ENCODE data around the gene ADRB2. TPM values are rescaled to one million over a fixed set of nuclear protein-coding genes. Genes with fewer than 3 reads are reported as not detected.

The ADRB2 gene
- total RNA-seq, 2 experiments from 2014 or later, result 0.81 to 0.98 TPM

DNA sequence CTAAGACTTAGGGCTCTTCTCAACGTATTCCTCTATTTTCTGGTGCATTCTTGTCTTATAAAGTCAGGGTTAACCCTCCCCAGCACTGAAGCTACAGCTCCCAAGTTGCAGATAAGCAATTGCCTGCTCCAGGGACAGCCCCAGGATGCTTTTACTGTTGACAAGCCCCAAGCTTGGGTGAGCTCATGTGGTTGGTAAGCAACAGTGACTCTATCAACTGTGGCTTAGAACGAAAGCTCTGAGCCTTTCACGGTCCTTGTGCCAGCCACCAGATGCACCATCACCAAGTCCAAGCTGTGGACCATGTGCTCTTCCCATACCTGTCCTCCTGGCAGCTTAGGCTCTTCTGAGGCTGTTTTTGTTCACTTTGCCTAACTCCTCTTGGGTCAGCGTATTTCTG lies 13.5 kb downstream of the ADRB2 start:
- peaks cover 2% of the 10 kb centered on the region for H3K27me3 Mint-ChIP-seq
- no peaks in the 10 kb centered on the region for H3K9me3 Mint-ChIP-seq
- POLR2A ChIA-PET, result interaction anchor here (1.0 kb wide), 1 partner anchor 11 kb away, joined by 4 read pairs; no protein-coding TSS in a partner anchor
- intact Hi-C loops (cut with micrococcal nuclease), result no loop called here
- H3K36me3 Mint-ChIP-seq (ENCODE audit: low read depth), result no peaks in the 10 kb centered on the region
- H3K4me3 Mint-ChIP-seq, result no peak overlapping the region
- peaks cover 24% of the 10 kb centered on the region for H3K4me1 Mint-ChIP-seq (ENCODE audit: low read depth)
- no peak overlapping the region for H3K27ac Mint-ChIP-seq
- DNase-seq, result peak; percentile 31
- CTCF ChIA-PET, result interaction anchor here (1.2 to 3.1 kb wide), 3 partner anchors 10 to 117 kb away, joined by 3 to 11 read pairs (median 4); no protein-coding TSS in a partner anchor
- TF ChIP-seq CTCF (IDR thresholded peaks at IDR 0.05), result no peak
- peak; percentile 46 for ATAC-seq

- CTCF ChIA-PET, result interaction anchor here (1.5 to 3.1 kb wide), 2 partner anchors 11 to 117 kb away, joined by 4 to 11 read pairs; no protein-coding TSS in a partner anchor
- Mint-ChIP-seq H3K4me3 (no peak overlapping the region), H3K27me3 (peaks cover 2% of the 10 kb centered on the region), H3K9me3 (no peaks in the 10 kb centered on the region), H3K36me3 (ENCODE audit: low read depth) (no peaks in the 10 kb centered on the region), H3K27ac (no peak overlapping the region), H3K4me1 (ENCODE audit: low read depth) (peaks cover 26% of the 10 kb centered on the region)
- intact Hi-C loops (cut with micrococcal nuclease), result no loop called here
- TF ChIP-seq CTCF (IDR thresholded peaks at IDR 0.05), result no peak
- ATAC-seq (no peak), DNase-seq (no peak)
- POLR2A ChIA-PET, result interaction anchor here (1.0 kb wide), 1 partner anchor 11 kb away, joined by 4 read pairs; no protein-coding TSS in a partner anchor
These were observed 14.1 kb downstream of the ADRB2 start for GRCh38 chr5:148840531-148840930.

DNA sequence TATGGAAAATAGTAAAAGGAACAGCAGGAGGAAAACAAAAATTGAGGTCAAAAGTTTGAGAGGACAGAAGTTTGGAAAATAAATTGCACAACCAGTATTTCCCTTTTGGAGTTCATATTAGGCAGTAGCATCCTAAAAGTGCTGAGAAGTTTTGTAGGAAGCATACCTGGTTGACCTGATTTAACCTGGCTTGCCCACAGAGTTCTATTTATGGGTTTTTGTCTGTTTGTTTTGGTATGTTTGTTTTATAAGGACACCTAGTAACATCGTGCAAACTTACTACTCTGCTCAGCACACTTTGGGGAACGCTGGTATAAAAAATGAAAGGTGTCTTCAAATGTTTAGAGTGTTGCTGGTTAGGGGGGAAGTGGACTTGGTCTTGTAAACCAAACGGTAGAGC lies 15.1 kb downstream of the ADRB2 start:
- TF ChIP-seq CTCF (IDR thresholded peaks at IDR 0.05), result no peak
- no peaks in the 10 kb centered on the region for H3K36me3 Mint-ChIP-seq (ENCODE audit: low read depth)
- intact Hi-C loops (cut with micrococcal nuclease), result no loop called here
- H3K4me1 Mint-ChIP-seq (ENCODE audit: low read depth), result peaks cover 26% of the 10 kb centered on the region
- CTCF ChIA-PET, result interaction anchor here (0.9 to 1.0 kb wide), 2 partner anchors 100 to 116 kb away, joined by 5 to 6 read pairs; no protein-coding TSS in a partner anchor
- H3K27me3 Mint-ChIP-seq, result peaks cover 2% of the 10 kb centered on the region
- no peaks in the 10 kb centered on the region for H3K9me3 Mint-ChIP-seq
- no peak overlapping the region for H3K4me3 Mint-ChIP-seq
- POLR2A ChIA-PET, result no interaction called here
- no peak for DNase-seq
- H3K27ac Mint-ChIP-seq, result no peak overlapping the region
- no peak for ATAC-seq

- Mint-ChIP-seq H3K27me3 (peaks cover 2% of the 10 kb centered on the region), H3K36me3 (ENCODE audit: low read depth) (peaks cover 2% of the 10 kb centered on the region), H3K4me1 (ENCODE audit: low read depth) (peaks cover 19% of the 10 kb centered on the region), H3K4me3 (no peak overlapping the region), H3K27ac (peak overlapping the region; percentile 6), H3K9me3 (no peaks in the 10 kb centered on the region)
- no peak for TF ChIP-seq CTCF (IDR thresholded peaks at IDR 0.05)
- CTCF ChIA-PET, result interaction anchor here (0.9 to 1.2 kb wide), 3 partner anchors 37 to 116 kb away, joined by 3 to 6 read pairs (median 5); no protein-coding TSS in a partner anchor
- no peak for ATAC-seq
- intact Hi-C loops (cut with micrococcal nuclease), result no loop called here
- POLR2A ChIA-PET, result interaction anchor here (0.6 kb wide), 1 partner anchor 9 kb away, joined by 3 read pairs; no protein-coding TSS in a partner anchor
- DNase-seq, result no peak
These were observed 15.8 kb downstream of the ADRB2 start for GRCh38 chr5:148842161-148842560.

DNA sequence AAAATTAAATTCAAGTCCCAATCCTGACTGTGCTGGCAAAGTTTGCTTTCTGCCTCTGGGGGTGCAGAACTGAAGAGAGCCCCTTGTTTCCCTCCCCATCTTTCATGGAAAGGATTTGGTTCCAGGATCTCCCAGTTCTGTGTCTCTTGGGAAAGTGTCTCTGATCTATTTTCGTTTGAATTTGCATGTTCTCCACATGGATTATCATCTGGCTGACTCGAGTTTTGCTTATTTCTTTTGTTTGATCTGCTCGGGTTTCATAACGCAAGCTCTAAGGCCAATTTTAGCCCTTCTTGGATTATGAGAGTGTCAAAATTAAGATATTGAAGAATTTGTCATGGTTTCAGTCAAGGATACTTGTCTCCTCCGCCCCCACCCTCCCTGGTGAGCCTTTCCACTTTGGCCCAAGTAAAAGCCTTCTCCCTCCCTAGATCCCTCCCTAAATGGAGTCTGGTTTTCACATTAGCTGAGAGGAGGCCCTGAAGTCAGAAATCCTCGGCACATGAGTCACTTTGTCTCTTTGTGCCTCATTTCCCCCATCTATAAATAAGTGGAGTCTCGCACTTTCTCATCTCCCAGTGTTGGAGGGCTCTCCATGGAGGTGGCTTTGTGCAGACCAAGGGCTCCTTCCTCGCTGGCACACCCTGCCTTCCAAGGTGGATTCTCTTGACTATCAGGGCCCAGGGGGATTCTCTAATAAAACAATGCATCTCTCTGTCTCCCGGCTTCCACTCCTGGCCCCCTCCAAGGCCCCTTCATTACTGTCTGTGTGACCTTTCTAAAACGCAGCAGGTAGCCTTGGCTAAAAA lies 17.3 kb downstream of the ADRB2 start:
- Mint-ChIP-seq H3K36me3 (ENCODE audit: low read depth) (peaks cover 4% of the 10 kb centered on the region), H3K27me3 (no peaks in the 10 kb centered on the region), H3K9me3 (no peaks in the 10 kb centered on the region), H3K27ac (no peak overlapping the region), H3K4me3 (no peak overlapping the region), H3K4me1 (ENCODE audit: low read depth) (peaks cover 25% of the 10 kb centered on the region)
- DNase-seq, result no peak
- POLR2A ChIA-PET, result no interaction called here
- CTCF ChIA-PET, result interaction anchor here (0.8 to 1.2 kb wide), 2 partner anchors 104 to 114 kb away, joined by 3 to 4 read pairs; no protein-coding TSS in a partner anchor
- no peak for ATAC-seq
- no peak for TF ChIP-seq CTCF (IDR thresholded peaks at IDR 0.05)
- intact Hi-C loops (cut with micrococcal nuclease), result no loop called here
